ENCODE measurements around the gene SEPTIN1. TPM values are rescaled to one million over a fixed set of nuclear protein-coding genes. Genes with fewer than 3 reads are reported as not detected.

Gene SEPTIN1
- total and polyA plus RNA-seq, 2 of the 13 experiments (the other 11 are each of a cell fraction or from before 2014, with no cell fraction given) = 0.18 to 0.67 TPM

DNA sequence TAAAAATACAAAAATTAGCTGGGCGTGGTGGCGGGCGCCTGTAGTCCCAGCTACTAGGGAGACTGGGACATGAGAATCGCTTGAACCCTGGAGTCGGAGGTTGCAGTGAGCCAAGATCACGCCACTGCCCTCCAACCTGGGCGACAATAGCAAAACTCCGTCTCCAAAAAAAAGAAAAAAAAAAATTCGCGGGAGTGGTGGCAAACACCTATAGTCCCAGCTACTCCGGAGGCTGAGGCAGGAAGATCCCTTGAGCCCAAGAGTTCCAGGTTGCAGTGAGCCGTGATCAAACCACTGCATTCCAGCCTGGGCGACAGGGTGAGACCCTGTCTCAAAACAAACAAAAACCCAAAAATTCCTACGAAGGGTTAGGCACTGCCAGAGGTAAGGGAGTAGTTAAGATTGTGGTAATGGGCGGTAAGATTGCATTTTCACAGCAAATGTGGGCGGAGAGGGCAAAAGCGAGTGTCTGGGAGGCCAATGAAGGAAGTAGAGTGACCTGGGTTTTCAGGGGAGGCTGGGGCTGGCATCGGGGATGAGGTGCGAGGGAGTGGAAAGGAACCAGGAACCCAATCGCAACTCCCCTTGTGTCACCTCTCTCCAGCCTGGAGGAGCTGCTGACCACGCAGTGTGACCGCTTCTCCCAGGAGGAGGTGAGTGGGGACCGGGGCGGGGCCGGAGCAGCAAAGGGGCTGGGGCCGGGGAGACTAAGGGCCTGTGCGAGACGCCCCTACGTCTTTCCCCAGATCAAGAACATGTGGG, 5.1 kb downstream of the SEPTIN1 start (continued):
- TF ChIP-seq ZNF512B (CRISPR knock-in tag; IDR thresholded peaks at IDR 0.05; ENCODE audit: borderline replicate concordance) (0 out of 2 replicates have a peak, but pooled peaks have one; percentile 13), ZNF768 (CRISPR knock-in tag; IDR thresholded peaks at IDR 0.05) (no peak), TEAD3 (CRISPR knock-in tag; optimal IDR thresholded peaks at IDR 0.05; ENCODE audit: borderline replicate concordance) (peak; percentile 22), AKAP8 (CRISPR knock-in tag; IDR thresholded peaks at IDR 0.05) (0 out of 2 replicates have a peak, but pooled peaks have one; percentile 28), ZNF446 (CRISPR knock-in tag; IDR thresholded peaks at IDR 0.05) (no peak), KDM5B (CRISPR knock-in tag; IDR thresholded peaks at IDR 0.05; ENCODE audit: borderline replicate concordance) (0 out of 2 replicates have a peak, but pooled peaks have one; percentile 1), ZKSCAN5 (CRISPR knock-in tag; IDR thresholded peaks at IDR 0.05) (0 out of 2 replicates have a peak, but pooled peaks have one; percentile 20), FLYWCH1 (CRISPR knock-in tag; IDR thresholded peaks at IDR 0.05) (0 out of 2 replicates have a peak, but pooled peaks have one; percentile 48), ARID5B (CRISPR knock-in tag; IDR thresholded peaks at IDR 0.05) (no peak), ZBTB38 (CRISPR knock-in tag; IDR thresholded peaks at IDR 0.05) (0 out of 2 replicates have a peak, but pooled peaks have one; percentile 20), NFE2 (CRISPR knock-in tag; IDR thresholded peaks at IDR 0.05) (no peak), AGO1 (IDR thresholded peaks at IDR 0.05; ENCODE audit: low read depth, low read length, poor library complexity, severe bottlenecking) (no peak), KLF11 (CRISPR knock-in tag; IDR thresholded peaks at IDR 0.05) (0 out of 2 replicates have a peak, but pooled peaks have one; percentile 33), NPAS2 (CRISPR knock-in tag; IDR thresholded peaks at IDR 0.05; ENCODE audit: borderline replicate concordance) (no peak), ZSCAN30 (CRISPR knock-in tag; IDR thresholded peaks at IDR 0.05) (no peak), ASH2L (IDR thresholded peaks at IDR 0.05; ENCODE audit: insufficient read length, low read depth, low read length) (no peak)
- TF ChIP-seq, protein P1, sequence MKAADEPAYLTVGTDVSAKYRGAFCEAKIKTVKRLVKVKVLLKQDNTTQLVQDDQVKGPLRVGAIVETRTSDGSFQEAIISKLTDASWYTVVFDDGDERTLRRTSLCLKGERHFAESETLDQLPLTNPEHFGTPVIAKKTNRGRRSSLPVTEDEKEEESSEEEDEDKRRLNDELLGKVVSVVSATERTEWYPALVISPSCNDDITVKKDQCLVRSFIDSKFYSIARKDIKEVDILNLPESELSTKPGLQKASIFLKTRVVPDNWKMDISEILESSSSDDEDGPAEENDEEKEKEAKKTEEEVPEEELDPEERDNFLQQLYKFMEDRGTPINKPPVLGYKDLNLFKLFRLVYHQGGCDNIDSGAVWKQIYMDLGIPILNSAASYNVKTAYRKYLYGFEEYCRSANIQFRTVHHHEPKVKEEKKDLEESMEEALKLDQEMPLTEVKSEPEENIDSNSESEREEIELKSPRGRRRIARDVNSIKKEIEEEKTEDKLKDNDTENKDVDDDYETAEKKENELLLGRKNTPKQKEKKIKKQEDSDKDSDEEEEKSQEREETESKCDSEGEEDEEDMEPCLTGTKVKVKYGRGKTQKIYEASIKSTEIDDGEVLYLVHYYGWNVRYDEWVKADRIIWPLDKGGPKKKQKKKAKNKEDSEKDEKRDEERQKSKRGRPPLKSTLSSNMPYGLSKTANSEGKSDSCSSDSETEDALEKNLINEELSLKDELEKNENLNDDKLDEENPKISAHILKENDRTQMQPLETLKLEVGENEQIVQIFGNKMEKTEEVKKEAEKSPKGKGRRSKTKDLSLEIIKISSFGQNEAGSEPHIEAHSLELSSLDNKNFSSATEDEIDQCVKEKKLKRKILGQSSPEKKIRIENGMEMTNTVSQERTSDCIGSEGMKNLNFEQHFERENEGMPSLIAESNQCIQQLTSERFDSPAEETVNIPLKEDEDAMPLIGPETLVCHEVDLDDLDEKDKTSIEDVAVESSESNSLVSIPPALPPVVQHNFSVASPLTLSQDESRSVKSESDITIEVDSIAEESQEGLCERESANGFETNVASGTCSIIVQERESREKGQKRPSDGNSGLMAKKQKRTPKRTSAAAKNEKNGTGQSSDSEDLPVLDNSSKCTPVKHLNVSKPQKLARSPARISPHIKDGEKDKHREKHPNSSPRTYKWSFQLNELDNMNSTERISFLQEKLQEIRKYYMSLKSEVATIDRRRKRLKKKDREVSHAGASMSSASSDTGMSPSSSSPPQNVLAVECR (CRISPR knock-in tag; IDR thresholded peaks at IDR 0.05; ENCODE audit: borderline replicate concordance) = no peak
